MCF 10A (cell line): Measurements from ENCODE around the gene MAGEA1. TPM values are rescaled to one million over a fixed set of nuclear protein-coding genes. Genes with fewer than 3 reads are reported as not detected.
"Not testable (repeated sequence)": the region's sequence is repeated elsewhere in the genome, so short reads cannot be mapped to it uniquely, and the experiment has no call there.

ENCODE experiments used
- Bru-seq: library from RNA; stranded (reverse); fragments of 400-500 nt; gene quantifications from one replicate; lab custom pipeline; 2021; lab: Mats Ljungman, UMichigan
- BruChase-seq, 2 experiments: library from RNA; stranded (reverse); fragments of 400-500 nt; gene quantifications; one replicate each; lab custom pipeline; 2021; lab: Mats Ljungman, UMichigan
- BruUV-seq: library from RNA; stranded (reverse); fragments of 400-500 nt; replicated peaks from 2 replicates; lab custom pipeline; 2021; lab: Mats Ljungman, UMichigan
- CTCF ChIA-PET: fragments of 300-600 bp; sonication (Branson Sonifier 250); formaldehyde crosslinking; extraction: SDS; loops from one replicate; lab custom pipeline; 2021; ENCODE audit warnings: antibody characterized with exemption, inconsistent platforms; lab: Yijun Ruan, JAX
- POLR2A ChIA-PET: fragments of 300-600, 350-650 bp; sonication (Branson Sonifier 250); formaldehyde crosslinking; extraction: SDS; loops from one replicate; lab custom pipeline; 2020; ENCODE audit warnings: antibody characterized with exemption, inconsistent platforms; lab: Yijun Ruan, JAX
- DNase-seq: peaks from one replicate; pipeline ENCODE4 v3.0.0-alpha.2; 2018; ENCODE audit not compliant: unreplicated experiment
- H3K27ac Mint-ChIP-seq: one replicate; pipeline ENCODE4 v1.8.0; 2022; ENCODE audit warnings: mild to moderate bottlenecking, low read depth, mixed read lengths; ENCODE audit not compliant: unreplicated experiment
- H3K27me3 Mint-ChIP-seq: one replicate; pipeline ENCODE4 v1.8.0; 2022; ENCODE audit warnings: mixed read lengths; ENCODE audit not compliant: insufficient read depth, unreplicated experiment
- H3K36me3 Mint-ChIP-seq: one replicate; pipeline ENCODE4 v1.8.0; 2022; ENCODE audit warnings: mild to moderate bottlenecking, moderate library complexity, mixed read lengths; ENCODE audit not compliant: insufficient read depth, unreplicated experiment
- H3K4me1 Mint-ChIP-seq: one replicate; pipeline ENCODE4 v1.8.0; 2022; ENCODE audit warnings: mixed read lengths; ENCODE audit not compliant: insufficient read depth, unreplicated experiment
- H3K4me3 Mint-ChIP-seq: one replicate; pipeline ENCODE4 v1.8.0; 2022; ENCODE audit warnings: mild to moderate bottlenecking, moderate library complexity, mixed read lengths; ENCODE audit not compliant: unreplicated experiment
- H3K9me3 Mint-ChIP-seq: one replicate; pipeline ENCODE4 v1.8.0; 2022; ENCODE audit warnings: mixed read lengths; ENCODE audit not compliant: unreplicated experiment
- intact Hi-C: fragments of 100-400 bp; cut with micrococcal nuclease; formaldehyde crosslinking; loops from 2 replicates; pipeline ENCODE4 v1.14.1; 2022
- long read RNA-seq: library from polyadenylated mRNA; stranded (forward); transcript quantifications from one replicate; pipeline ENCODE4 v2.0.0, GENCODE V29; 2022
- total RNA-seq: library from RNA; stranded (reverse); gene quantifications from 2 replicates; pipeline ENCODE4 v1.2.3, GENCODE V29; 2022
- TF ChIP-seq, protein P1 (sequence below): fragments of 200-600 bp; IDR thresholded peaks from one replicate; pipeline ENCODE4 v1.8.0; 2022; ENCODE audit warnings: antibody characterized with exemption, mild to moderate bottlenecking; ENCODE audit not compliant: unreplicated experiment

The MAGEA1 gene, protein sequence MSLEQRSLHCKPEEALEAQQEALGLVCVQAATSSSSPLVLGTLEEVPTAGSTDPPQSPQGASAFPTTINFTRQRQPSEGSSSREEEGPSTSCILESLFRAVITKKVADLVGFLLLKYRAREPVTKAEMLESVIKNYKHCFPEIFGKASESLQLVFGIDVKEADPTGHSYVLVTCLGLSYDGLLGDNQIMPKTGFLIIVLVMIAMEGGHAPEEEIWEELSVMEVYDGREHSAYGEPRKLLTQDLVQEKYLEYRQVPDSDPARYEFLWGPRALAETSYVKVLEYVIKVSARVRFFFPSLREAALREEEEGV
- not detected in 2 replicates for total RNA-seq
- Bru-seq, nascent RNA, result not detected
- not detected for BruChase-seq, experiment 1, labeled RNA remaining after a 6-hour chase
- BruChase-seq, experiment 2, labeled RNA remaining after a 2-hour chase, result not detected
- long read RNA-seq, result 0 reads

GRCh38 chrX:153179131-153179530 lies at the start of gene MAGEA1:
Gene MAGEA1, plus strand, starts transcription at chrX:153179284. Its CDS starts 3,106 bp downstream, at chrX:153182390.
- Mint-ChIP-seq H3K27me3 (peaks cover 32% of the 10 kb centered on the region), H3K27ac (no peak within 1 kb of the TSS), H3K36me3 (no peaks in the 10 kb centered on the region), H3K9me3 (no peaks in the 10 kb centered on the region), H3K4me1 (no peaks in the 10 kb centered on the region), H3K4me3 (no peak within 1 kb of the TSS)
- ChIA-PET POLR2A (no interaction called here), CTCF (no interaction called here)
- TF ChIP-seq, protein P1, sequence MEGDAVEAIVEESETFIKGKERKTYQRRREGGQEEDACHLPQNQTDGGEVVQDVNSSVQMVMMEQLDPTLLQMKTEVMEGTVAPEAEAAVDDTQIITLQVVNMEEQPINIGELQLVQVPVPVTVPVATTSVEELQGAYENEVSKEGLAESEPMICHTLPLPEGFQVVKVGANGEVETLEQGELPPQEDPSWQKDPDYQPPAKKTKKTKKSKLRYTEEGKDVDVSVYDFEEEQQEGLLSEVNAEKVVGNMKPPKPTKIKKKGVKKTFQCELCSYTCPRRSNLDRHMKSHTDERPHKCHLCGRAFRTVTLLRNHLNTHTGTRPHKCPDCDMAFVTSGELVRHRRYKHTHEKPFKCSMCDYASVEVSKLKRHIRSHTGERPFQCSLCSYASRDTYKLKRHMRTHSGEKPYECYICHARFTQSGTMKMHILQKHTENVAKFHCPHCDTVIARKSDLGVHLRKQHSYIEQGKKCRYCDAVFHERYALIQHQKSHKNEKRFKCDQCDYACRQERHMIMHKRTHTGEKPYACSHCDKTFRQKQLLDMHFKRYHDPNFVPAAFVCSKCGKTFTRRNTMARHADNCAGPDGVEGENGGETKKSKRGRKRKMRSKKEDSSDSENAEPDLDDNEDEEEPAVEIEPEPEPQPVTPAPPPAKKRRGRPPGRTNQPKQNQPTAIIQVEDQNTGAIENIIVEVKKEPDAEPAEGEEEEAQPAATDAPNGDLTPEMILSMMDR, result no peak
- intact Hi-C loops, result no loop called here
- no TSS peak for BruUV-seq
- no peak for DNase-seq

- H3K4me1 Mint-ChIP-seq, CTCF ChIA-PET, POLR2A ChIA-PET: not testable (repeated sequence)
Observed at GRCh38 chrX:153132924-153133323, 46.2 kb upstream of the MAGEA1 start.

GRCh38 chrX:153139074-153139473 lies 40.0 kb upstream of the MAGEA1 start:
- H3K9me3 Mint-ChIP-seq, H3K4me3 Mint-ChIP-seq, BruUV-seq, DNase-seq, H3K36me3 Mint-ChIP-seq, H3K27ac Mint-ChIP-seq, CTCF ChIA-PET, POLR2A ChIA-PET, H3K4me1 Mint-ChIP-seq, H3K27me3 Mint-ChIP-seq, intact Hi-C loops: not testable (repeated sequence)

More at GRCh38 chrX:153132924-153133323, 46.2 kb upstream of the MAGEA1 start:
- intact Hi-C loops, DNase-seq, H3K9me3 Mint-ChIP-seq, H3K27ac Mint-ChIP-seq, H3K27me3 Mint-ChIP-seq, H3K36me3 Mint-ChIP-seq, BruUV-seq, H3K4me3 Mint-ChIP-seq: not testable (repeated sequence)

DNA sequence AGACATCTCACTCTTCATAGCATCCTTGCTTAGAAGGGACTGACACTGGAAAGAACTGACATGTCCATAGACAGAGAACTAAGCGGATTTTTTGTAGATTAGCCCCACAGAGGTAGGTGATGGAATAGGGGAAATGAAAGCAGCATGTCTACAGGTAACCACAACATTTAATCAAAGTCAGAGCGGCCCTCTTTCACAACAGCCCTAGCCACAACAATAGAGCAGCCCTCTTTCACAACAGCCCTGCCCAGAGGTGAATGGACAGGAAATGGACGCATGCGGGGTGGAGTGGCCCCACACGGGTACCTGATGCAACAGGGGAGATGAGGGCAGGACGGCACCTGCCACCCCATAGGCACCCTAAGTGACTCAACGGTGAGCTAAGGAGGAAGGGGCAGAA lies 32.8 kb upstream of the MAGEA1 start:
- BruUV-seq, intact Hi-C loops, H3K27ac Mint-ChIP-seq, H3K4me1 Mint-ChIP-seq, CTCF ChIA-PET, H3K36me3 Mint-ChIP-seq, H3K4me3 Mint-ChIP-seq, H3K27me3 Mint-ChIP-seq, POLR2A ChIA-PET, DNase-seq, H3K9me3 Mint-ChIP-seq: not testable (repeated sequence)

- Mint-ChIP-seq H3K4me3 (no peak overlapping the region), H3K27me3 (peaks cover 40% of the 10 kb centered on the region), H3K4me1 (no peaks in the 10 kb centered on the region), H3K9me3 (peaks cover 14% of the 10 kb centered on the region), H3K27ac (no peak overlapping the region), H3K36me3 (no peaks in the 10 kb centered on the region)
- TF ChIP-seq, protein P1, result no peak
- ChIA-PET POLR2A (interaction anchor here (0.7 kb wide), 1 partner anchor 174 kb away, joined by 3 read pairs; no protein-coding TSS in a partner anchor), CTCF (no interaction called here)
- BruUV-seq, result no TSS peak
- intact Hi-C loops, result no loop called here
- DNase-seq, result no peak
Observed at GRCh38 chrX:153153516-153153915, 25.6 kb upstream of the MAGEA1 start.
